Measurements from ENCODE around the gene KLHL13. TPM values are rescaled to one million over a fixed set of nuclear protein-coding genes. Genes with fewer than 3 reads are reported as not detected.

The KLHL13 gene
- total RNA-seq, 1 experiment from 2014 or later: 0.64 TPM

DNA sequence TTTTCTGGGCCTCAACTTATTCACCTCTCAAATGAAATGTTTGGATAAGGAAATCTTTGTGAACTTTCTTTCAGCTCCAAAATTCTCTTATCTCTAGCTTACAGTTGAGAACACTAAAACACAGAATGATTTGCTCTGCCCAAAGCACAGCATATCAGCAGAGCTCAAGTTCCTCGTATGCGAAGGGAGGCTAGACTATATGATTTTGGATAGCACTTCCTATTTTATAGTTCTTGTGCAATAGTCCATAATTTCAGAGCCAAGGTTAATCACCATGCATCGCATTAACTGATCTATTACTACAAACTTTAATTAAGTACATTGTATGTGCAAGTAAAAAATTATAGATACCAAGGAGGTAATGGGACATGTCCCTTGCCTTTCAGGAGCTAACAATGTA lies 27.0 kb upstream of the KLHL13 start:
- no TSS peak for BruUV-seq (replicated peaks)
- intact Hi-C loops (cut with micrococcal nuclease; ENCODE audit: unreplicated experiment): no loop called here
- no peaks in the 10 kb centered on the region for H3K36me3 Mint-ChIP-seq (ENCODE audit: insufficient read depth, unreplicated experiment)
- TF ChIP-seq, protein P1, sequence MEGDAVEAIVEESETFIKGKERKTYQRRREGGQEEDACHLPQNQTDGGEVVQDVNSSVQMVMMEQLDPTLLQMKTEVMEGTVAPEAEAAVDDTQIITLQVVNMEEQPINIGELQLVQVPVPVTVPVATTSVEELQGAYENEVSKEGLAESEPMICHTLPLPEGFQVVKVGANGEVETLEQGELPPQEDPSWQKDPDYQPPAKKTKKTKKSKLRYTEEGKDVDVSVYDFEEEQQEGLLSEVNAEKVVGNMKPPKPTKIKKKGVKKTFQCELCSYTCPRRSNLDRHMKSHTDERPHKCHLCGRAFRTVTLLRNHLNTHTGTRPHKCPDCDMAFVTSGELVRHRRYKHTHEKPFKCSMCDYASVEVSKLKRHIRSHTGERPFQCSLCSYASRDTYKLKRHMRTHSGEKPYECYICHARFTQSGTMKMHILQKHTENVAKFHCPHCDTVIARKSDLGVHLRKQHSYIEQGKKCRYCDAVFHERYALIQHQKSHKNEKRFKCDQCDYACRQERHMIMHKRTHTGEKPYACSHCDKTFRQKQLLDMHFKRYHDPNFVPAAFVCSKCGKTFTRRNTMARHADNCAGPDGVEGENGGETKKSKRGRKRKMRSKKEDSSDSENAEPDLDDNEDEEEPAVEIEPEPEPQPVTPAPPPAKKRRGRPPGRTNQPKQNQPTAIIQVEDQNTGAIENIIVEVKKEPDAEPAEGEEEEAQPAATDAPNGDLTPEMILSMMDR (IDR thresholded peaks at IDR 0.05; ENCODE audit: unreplicated experiment): no peak
- CTCF ChIA-PET: no interaction called here
- peaks cover 3% of the 10 kb centered on the region for H3K9me3 Mint-ChIP-seq (ENCODE audit: low read depth, unreplicated experiment)
- no peaks in the 10 kb centered on the region for H3K4me1 Mint-ChIP-seq (ENCODE audit: low read depth, unreplicated experiment)
- H3K27ac Mint-ChIP-seq (ENCODE audit: unreplicated experiment): no peak overlapping the region
- no peaks in the 10 kb centered on the region for H3K27me3 Mint-ChIP-seq (ENCODE audit: unreplicated experiment)
- H3K4me3 Mint-ChIP-seq (ENCODE audit: low read depth, unreplicated experiment): no peak overlapping the region
- DNase-seq: no peak

DNA sequence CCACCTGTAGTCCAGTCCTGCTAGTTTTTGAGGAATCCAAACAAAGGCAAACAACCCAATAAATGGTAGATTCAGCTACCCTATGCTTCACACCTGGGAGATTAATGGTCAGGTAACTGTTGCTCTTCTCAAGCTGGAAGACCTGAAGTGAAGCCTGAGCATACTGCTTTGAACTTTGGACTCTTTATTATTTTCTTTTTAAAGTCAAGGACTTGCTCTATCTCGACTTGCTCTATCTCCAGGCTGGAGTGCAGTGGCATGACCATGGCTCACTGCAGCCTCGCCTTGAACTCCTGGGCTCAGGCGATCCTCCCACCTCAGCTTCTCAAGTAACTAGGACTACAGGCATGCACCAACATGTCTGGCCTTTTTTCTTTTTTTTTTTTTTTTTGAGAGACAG lies 14.7 kb upstream of the KLHL13 start:
- no peak for DNase-seq
- H3K27ac Mint-ChIP-seq (ENCODE audit: unreplicated experiment): no peak overlapping the region
- TF ChIP-seq, protein P1 (IDR thresholded peaks at IDR 0.05; ENCODE audit: unreplicated experiment): no peak
- H3K4me3 Mint-ChIP-seq (ENCODE audit: low read depth, unreplicated experiment): no peak overlapping the region
- no TSS peak for BruUV-seq (replicated peaks)
- H3K9me3 Mint-ChIP-seq (ENCODE audit: low read depth, unreplicated experiment): peaks cover 2% of the 10 kb centered on the region
- no peaks in the 10 kb centered on the region for H3K36me3 Mint-ChIP-seq (ENCODE audit: insufficient read depth, unreplicated experiment)
- H3K4me1 Mint-ChIP-seq (ENCODE audit: low read depth, unreplicated experiment): no peaks in the 10 kb centered on the region
- CTCF ChIA-PET: no interaction called here
- no peaks in the 10 kb centered on the region for H3K27me3 Mint-ChIP-seq (ENCODE audit: unreplicated experiment)
- intact Hi-C loops (cut with micrococcal nuclease; ENCODE audit: unreplicated experiment): no loop called here

DNA sequence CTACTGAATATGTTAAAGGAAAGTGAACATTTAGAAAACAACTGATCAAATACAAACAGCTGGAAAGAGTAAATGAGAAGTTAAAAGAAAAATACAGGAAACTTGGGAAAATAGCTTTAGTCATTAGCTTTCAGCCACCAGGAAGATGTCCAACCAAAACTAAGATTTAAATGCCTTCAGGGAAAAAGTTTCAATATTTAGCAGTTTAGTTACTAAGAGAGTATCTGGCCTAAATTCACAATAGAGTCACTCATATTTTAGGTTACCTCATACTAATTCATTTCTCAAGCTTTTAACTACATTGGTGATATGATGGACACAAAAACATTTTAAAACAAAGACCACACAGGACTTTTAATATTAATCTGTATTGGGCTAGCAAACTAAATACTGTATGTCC lies 13.1 kb upstream of the KLHL13 start:
- Mint-ChIP-seq H3K4me1 (ENCODE audit: low read depth, unreplicated experiment) (no peaks in the 10 kb centered on the region), H3K27me3 (ENCODE audit: unreplicated experiment) (no peaks in the 10 kb centered on the region), H3K4me3 (ENCODE audit: low read depth, unreplicated experiment) (no peak overlapping the region), H3K9me3 (ENCODE audit: low read depth, unreplicated experiment) (peaks cover 2% of the 10 kb centered on the region), H3K36me3 (ENCODE audit: insufficient read depth, unreplicated experiment) (no peaks in the 10 kb centered on the region), H3K27ac (ENCODE audit: unreplicated experiment) (no peak overlapping the region)
- no peak for DNase-seq
- TF ChIP-seq, protein P1 (IDR thresholded peaks at IDR 0.05; ENCODE audit: unreplicated experiment): no peak
- intact Hi-C loops (cut with micrococcal nuclease; ENCODE audit: unreplicated experiment): loop anchor here (5.0 kb wide), 1 partner anchor 1927 kb away; no protein-coding TSS in a partner anchor
- CTCF ChIA-PET: no interaction called here
- no TSS peak for BruUV-seq (replicated peaks)

DNA sequence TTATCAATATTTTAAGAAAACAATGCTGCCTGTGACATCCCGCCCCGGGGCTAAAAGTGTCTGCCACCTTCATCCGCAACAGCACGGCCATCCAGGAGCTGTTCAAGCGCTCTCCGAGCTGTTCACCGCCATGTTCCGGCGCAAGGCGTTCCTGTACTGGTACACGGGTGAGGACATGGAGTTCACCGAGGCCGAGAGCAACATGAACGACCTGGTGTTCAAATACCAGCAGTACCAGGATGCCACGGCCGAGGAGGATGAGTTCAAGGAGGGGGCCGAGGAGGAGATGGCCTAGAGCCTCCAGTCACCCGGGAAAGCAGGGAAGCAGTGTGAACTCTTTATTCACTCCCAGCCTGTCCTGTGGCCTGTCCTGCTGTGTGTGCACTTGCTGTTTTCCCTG lies 12.1 kb upstream of the KLHL13 start:
- intact Hi-C loops (cut with micrococcal nuclease; ENCODE audit: unreplicated experiment): loop anchor here (5.0 kb wide), 1 partner anchor 1926 kb away; no protein-coding TSS in a partner anchor
- TF ChIP-seq, protein P1 (IDR thresholded peaks at IDR 0.05; ENCODE audit: unreplicated experiment): no peak
- no TSS peak for BruUV-seq (replicated peaks)
- DNase-seq: no peak
- Mint-ChIP-seq H3K36me3 (ENCODE audit: insufficient read depth, unreplicated experiment) (no peaks in the 10 kb centered on the region), H3K9me3 (ENCODE audit: low read depth, unreplicated experiment) (no peaks in the 10 kb centered on the region), H3K27me3 (ENCODE audit: unreplicated experiment) (no peaks in the 10 kb centered on the region), H3K27ac (ENCODE audit: unreplicated experiment) (no peak overlapping the region), H3K4me3 (ENCODE audit: low read depth, unreplicated experiment) (no peak overlapping the region), H3K4me1 (ENCODE audit: low read depth, unreplicated experiment) (no peaks in the 10 kb centered on the region)
- CTCF ChIA-PET: interaction anchor here (0.6 kb wide), 1 partner anchor 424 kb away, joined by 3 read pairs; no protein-coding TSS in a partner anchor
